Fibroblast of skin of right quadriceps (primary cell): ENCODE measurements around the gene PDCD7.
A peak's percentile ranks its signal among the peaks of the same experiment; 100 is the strongest.
"Not testable (repeated sequence)": the region's sequence is repeated elsewhere in the genome, so short reads cannot be mapped to it uniquely, and the experiment has no call there.

ENCODE experiments used
- DNase-seq: peaks from one replicate; pipeline ENCODE4 v3.0.0-alpha.2; 2013

The PDCD7 gene

GRCh38 chr15:65088643-65089021, 45.0 kb downstream of the PDCD7 start:
- no peak for DNase-seq

DNA sequence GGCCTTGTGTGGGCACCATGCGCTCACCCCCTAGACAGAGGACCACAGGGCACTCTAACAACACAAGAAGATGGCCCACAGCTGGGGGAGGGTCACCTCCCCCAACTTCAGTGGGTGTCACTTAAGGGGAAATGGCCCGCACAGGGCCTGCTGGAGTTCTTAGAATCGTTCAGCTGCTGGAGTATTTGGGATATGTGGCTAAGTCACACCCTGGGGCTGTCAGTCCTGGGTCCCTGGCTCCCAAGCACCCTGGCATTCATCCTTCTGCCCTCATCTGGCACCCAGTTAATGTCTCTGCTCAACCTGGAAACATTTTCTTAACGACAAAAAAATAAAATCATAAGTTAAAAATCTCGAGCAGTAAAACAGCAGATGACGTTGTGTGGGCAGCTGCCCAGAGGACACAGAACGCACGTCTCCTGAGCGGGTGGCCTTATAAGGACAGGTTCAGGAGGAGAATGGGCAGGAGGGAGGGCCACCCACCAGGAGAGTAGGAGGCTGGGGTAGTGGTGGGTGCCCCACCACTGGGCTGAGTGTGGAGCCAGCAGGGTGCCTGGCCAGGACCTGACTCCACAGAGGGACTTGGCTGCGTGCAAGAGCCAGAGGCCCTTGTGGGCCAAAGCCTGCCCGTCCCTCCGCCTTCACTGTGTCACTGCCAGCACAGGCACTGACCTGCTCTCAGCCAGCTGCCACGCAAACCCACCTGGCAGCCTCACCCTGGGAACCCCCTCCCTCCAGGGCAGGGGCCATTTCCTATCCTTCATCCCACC, 45.5 kb downstream of the PDCD7 start:
- no peak for DNase-seq

DNA sequence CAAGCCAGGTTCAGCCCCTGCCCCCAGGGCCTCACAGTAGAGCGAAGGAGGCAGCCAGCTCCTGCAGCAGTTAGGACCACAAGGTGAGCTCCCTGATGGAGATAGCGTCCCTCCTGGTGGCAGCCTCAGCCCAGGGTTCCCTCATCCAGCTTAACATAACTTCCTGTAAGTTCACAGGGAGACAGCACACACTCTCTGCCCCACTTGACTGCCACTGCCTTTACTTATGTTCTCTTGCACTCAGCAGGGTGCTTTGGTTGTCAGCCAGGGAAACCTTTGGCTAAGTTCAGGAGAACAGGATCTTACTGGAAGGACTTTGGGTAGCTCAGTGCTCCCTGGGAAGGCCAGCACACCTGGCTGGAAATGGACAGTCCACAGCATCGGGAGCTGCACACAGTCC, 46.2 kb downstream of the PDCD7 start:
- no peak for DNase-seq

DNA sequence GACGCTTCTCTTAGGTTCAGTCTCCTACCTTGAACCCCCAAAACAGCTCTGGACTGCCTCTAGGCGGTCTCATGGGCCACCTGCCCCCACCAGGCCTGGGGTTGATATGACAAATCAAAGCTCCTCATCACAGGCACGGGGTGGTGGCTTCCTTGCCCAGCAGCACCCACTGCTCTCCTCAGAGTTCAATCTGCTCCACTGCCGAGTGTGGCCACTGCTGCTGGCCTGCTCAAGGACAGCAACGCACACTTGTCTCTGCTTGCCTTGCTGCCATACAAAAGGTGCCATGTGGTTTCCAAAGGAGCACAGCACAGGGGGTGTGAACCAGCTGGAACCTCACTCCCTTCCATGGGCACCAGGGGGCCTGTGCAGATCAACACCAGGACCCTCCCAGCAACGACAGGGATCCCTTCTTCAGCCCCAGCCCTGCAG, 46.9 kb downstream of the PDCD7 start:
- DNase-seq: no peak

DNA sequence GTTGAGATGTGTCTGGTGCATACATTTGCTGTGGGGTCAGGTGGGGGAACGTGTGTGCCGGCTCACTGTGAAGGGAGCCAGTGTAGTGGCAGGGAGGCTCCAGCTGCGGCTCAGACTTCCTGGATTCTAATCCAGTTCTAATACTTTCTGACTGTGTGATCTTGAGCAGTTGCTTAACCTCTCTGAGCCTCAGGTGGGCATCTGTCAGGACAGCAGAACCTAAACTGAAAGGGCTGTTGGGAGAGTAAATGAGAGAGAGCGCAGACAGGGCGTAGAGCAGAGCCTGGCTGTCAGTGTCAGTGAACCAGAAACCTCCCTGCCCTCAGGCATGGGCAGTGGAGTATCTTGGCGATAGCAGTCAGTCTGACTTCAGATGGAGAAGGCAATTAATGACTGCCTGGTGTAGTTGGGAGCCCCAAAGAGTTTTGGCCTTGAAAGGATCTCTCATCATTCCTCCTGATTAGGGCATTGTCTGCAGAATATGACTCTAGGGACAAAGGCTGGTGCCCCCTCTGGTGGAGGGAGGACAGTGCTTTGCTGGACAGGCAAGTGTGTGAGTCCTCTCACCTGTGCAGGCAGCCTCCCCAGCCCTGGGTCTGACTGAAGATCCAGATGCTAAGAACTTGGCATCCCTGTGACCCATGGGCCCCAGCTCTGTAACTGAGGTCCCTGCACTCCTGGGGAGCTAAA, 47.5 kb downstream of the PDCD7 start:
- DNase-seq: no peak

DNA sequence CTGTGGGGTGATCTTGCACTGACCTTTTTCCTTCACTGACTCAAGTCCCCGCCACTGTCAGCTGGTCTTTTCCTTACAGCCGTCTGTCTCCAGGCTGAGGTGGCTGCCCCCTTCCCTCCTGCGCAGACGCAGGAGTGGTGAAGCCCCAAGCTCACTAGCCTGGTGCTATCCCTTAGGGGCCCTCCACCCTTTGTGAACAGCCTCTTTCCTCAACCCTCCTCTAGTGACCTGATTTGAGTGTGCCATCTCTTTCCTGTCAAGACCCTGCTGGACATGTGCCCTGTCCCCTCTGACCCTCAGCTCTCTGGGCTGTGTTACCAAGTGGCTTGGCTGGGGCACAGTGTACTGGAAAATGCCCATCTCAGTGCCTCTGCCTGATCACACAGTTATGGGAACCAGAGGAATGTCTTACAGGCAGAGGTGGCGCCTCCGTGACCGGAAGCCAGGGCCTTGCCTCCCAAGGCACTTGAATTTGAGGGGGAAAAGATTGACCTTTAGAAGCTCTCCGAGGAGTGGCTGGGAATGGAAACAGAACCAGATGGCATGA, 48.3 kb downstream of the PDCD7 start:
- no peak for DNase-seq

GRCh38 chr15:65084500-65085206, 49.0 kb downstream of the PDCD7 start:
- DNase-seq: no peak

DNA sequence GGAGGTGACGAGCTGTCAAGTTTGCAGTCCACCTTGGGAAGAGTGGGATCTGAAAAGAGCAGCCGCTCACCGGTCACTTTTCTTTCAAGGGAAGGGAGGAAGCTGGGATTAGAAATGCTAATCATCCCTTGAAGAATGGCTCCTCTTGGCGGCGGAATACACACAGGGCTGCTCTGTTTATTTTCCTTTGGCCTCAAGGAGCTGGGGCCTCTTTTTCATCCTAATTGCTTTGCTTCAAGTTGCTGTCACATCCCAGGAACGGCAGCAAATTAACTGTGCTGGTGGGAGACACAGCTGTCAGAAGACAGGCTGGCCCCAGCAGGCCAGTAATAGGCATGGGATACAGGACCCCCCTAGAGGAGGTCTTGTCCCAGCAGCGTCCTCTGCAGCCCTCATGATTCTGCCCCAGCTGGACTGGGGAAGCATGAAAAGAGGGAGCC, 50.3 kb downstream of the PDCD7 start:
- peak; percentile 16 for DNase-seq

GRCh38 chr15:65082303-65082953, 51.2 kb downstream of the PDCD7 start:
- no peak for DNase-seq

GRCh38 chr15:65081758-65082157, 51.9 kb downstream of the PDCD7 start:
- no peak for DNase-seq

DNA sequence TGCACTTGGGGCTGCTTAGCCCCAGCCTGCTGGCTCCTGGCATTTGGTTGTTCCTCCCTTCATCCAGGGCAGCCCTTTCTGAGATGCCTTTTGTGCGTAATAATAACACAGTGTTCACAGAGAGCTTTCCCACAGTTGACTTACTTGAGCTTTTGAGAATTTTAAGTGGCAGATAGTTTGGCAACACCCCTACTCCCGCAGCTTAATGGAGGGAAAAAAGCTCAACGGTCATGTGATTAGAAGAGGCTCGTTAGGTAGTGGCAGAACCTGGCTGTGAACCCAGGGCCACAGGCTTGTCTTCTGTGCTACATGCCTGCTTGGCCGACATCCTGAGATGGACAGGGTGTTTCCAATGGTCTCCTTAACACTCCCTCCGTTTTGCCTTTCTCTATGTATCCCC, 52.3 kb downstream of the PDCD7 start:
- no peak for DNase-seq

GRCh38 chr15:65079580-65079979, 54.0 kb downstream of the PDCD7 start:
- DNase-seq: no peak

DNA sequence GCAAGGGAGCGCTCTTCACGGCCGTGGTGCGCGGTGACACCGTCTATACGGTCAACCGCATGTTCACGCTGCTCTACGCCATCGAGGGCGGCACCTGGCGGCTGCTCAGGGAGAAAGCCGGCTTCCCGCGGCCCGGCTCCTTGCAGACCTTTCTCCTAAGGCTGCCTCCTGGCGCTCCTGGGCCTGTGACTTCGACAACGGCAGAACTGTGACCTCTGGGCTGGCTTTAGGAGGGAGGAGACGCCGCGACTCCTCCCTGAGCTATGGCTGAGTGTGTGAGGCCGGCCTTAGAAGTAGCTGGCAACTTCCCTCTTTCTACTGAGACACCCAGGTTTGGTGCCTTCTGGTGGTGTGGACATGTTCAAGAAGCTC, 55.6 kb downstream of the PDCD7 start:
- DNase-seq: peak; percentile 52

DNA sequence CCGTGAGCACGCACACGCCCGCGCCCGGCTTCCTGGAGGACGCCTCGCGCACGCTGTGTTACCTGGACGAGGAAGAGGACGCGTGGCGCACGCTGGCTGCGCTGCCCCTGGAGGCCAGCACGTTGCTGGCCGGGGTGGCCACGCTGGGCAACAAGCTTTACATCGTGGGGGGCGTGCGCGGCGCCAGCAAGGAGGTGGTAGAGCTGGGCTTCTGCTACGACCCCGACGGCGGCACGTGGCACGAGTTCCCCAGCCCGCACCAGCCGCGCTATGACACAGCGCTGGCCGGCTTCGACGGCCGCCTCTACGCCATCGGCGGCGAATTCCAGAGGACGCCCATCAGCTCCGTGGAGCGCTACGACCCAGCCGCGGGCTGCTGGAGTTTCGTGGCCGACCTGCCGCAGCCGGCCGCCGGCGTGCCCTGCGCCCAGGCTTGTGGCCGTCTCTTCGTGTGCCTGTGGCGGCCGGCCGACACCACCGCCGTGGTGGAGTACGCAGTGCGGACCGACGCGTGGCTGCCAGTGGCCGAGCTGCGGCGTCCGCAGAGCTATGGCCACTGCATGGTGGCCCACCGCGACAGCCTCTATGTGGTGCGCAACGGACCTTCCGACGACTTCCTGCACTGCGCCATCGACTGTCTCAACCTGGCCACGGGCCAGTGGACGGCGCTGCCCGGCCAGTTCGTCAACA, 56.2 kb downstream of the PDCD7 start:
- DNase-seq: no peak

GRCh38 chr15:65076486-65077290, 56.9 kb downstream of the PDCD7 start, which contains the start of gene KBTBD13:
Gene KBTBD13 (plus strand): TSS chr15:65076746. CDS start chr15:65076816, 70 bp downstream.
- DNase-seq: no peak

DNA sequence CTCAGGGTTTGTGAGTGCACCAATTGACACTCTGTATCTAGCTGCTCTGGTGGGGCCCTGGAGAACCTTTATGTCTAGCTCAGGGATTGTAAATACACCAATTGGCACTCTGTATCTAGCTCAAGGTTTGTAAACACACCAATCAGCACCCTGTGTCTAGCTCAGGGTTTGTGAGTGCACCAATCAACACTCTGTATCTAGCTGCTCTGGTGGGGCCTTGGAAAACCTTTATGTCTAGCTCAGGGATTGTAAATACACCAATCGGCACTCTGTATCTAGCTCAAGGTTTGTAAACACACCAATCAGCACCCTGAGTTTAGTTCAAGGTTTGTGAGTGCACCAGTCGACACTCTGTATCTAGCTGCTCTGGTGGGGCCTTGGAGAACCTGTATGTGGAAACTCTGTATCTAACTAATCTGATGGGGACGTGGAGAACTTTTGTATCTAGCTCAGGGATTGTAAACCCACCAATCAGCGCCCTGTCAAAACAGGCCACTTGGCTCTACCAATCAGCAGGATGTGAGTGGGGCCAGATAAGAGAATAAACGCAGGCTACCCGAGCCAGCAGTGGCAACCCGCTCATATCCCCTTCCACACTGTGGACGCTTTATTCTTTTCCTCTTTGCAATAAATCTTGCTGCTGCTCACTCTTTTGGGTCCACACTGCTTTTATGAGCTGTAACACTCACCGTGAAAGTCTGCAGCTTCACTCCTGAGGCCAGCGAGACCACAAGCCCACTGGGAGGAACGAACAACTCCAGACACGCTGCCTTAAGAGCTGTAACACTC, 57.8 kb downstream of the PDCD7 start:
- DNase-seq: not testable (repeated sequence)

- DNase-seq: not testable (repeated sequence)
These were observed 58.7 kb downstream of the PDCD7 start for GRCh38 chr15:65074946-65075345.

DNA sequence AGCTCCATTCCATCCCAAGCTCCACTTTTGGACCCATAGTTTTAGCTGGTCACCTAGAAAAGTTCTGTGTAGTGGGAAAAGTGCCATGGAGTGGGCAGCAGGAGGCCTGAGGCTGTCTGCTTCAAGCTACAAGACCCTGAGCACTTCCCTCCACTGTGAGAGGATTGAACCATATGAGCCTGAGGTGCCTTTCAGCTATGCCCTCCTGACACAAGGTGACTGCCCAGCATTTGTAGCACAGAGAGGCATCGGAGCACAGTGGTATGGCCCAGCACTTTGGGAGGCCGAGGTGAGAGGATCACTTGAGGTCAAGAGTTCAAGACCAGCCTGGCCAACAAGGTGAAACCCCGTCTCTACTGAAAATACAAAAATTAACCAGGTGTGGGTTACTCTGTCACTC, 61.0 kb downstream of the PDCD7 start:
- no peak for DNase-seq

DNA sequence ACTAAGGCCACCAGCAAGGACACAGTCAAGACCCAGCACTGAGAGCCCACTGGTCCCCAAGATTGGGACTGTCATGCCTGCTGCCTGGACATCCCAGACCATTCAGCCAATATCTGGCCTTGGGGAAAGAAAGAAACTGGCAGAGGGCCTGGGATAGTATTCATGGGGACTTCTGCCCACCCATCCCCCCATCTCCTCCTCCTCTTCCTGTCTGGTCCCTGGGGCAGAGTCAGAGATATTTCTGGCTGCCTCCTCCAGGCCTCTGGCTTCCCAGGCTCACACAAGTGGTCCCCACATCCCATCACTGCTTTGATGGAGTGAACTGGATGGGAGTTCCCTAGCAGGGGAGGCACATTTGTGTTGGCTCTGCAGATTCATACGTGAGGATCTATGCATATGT, 61.6 kb downstream of the PDCD7 start:
- DNase-seq: peak; percentile 50

GRCh38 chr15:65071381-65071811, 62.2 kb downstream of the PDCD7 start:
- DNase-seq: no peak
